H9 (cell line): Measurements from ENCODE around the gene C15orf61. TPM values are rescaled to one million over a fixed set of nuclear protein-coding genes. Genes with fewer than 3 reads are reported as not detected.

Source experiments
- DNase-seq: peaks from one replicate; pipeline ENCODE4 v3.0.0-alpha.2; 2017
- H2AFZ ChIP-seq: one replicate; pipeline ENCODE4 v1.6.1; 2013; ENCODE audit warnings: mild to moderate bottlenecking, low read length, control low read depth, moderate library complexity
- H2AK5ac ChIP-seq: 2 replicates; pipeline ENCODE4 v1.6.1; 2013; ENCODE audit warnings: low read length, control low read depth, mixed read lengths; ENCODE audit not compliant: insufficient read length
- H2BK120ac ChIP-seq: one replicate; pipeline ENCODE4 v1.6.1; 2013; ENCODE audit warnings: low read depth, mild to moderate bottlenecking, low read length, control low read depth, inconsistent platforms; ENCODE audit not compliant: poor library complexity, severe bottlenecking
- H2BK12ac ChIP-seq: 2 replicates; pipeline ENCODE4 v1.6.1; 2013; ENCODE audit warnings: low read length, control low read depth, mixed read lengths, low read depth; ENCODE audit not compliant: insufficient read length
- H2BK15ac ChIP-seq: 2 replicates; pipeline ENCODE4 v1.6.1; 2013; ENCODE audit warnings: low read depth, low read length, control low read depth
- H2BK20ac ChIP-seq: one replicate; pipeline ENCODE4 v1.6.1; 2013; ENCODE audit warnings: low read depth, mild to moderate bottlenecking, low read length, control low read depth, inconsistent platforms; ENCODE audit not compliant: poor library complexity, severe bottlenecking
- H2BK5ac ChIP-seq: 2 replicates; pipeline ENCODE4 v1.6.1; 2013; ENCODE audit warnings: low read length, control low read depth, mixed read lengths; ENCODE audit not compliant: insufficient read length
- H3K14ac ChIP-seq: 2 replicates; pipeline ENCODE4 v1.6.1; 2013; ENCODE audit warnings: low read length, control low read depth; ENCODE audit not compliant: insufficient read depth
- H3K18ac ChIP-seq: 2 replicates; pipeline ENCODE4 v1.6.1; 2013; ENCODE audit warnings: low read depth, mild to moderate bottlenecking, mixed read lengths, low read length, control low read depth; ENCODE audit not compliant: insufficient read length
- H3K23ac ChIP-seq: 2 replicates; pipeline ENCODE4 v1.6.1; 2013; ENCODE audit warnings: low read length, control low read depth, mixed read lengths, low read depth; ENCODE audit not compliant: insufficient read length
- H3K23me2 ChIP-seq: 2 replicates; pipeline ENCODE4 v1.6.1; 2013; ENCODE audit warnings: low read depth, mild to moderate bottlenecking, mixed read lengths, low read length, control low read depth; ENCODE audit not compliant: insufficient read length, poor library complexity, severe bottlenecking
- H3K27ac ChIP-seq: 2 replicates; pipeline ENCODE4 v1.5.1; 2013; ENCODE audit warnings: low read length, control low read depth, mixed read lengths, low read depth; ENCODE audit not compliant: insufficient read length
- H3K27me3 ChIP-seq: 2 replicates; pipeline ENCODE4 v1.6.1; 2013; ENCODE audit warnings: low read length, control low read depth, inconsistent platforms; ENCODE audit not compliant: insufficient read depth
- H3K4ac ChIP-seq: 2 replicates; pipeline ENCODE4 v1.6.1; 2013; ENCODE audit warnings: low read depth, mild to moderate bottlenecking, control low read depth, inconsistent platforms, low read length, moderate library complexity
- H3K4me1 ChIP-seq: 2 replicates; pipeline ENCODE4 v1.6.1; 2013; ENCODE audit warnings: low read length, control low read depth, inconsistent platforms; ENCODE audit not compliant: insufficient read depth
- H3K4me2 ChIP-seq: 2 replicates; pipeline ENCODE4 v1.6.1; 2013; ENCODE audit warnings: low read length, control low read depth, mixed read lengths; ENCODE audit not compliant: insufficient read length, insufficient read depth
- H3K56ac ChIP-seq: 2 replicates; pipeline ENCODE4 v1.6.1; 2013; ENCODE audit warnings: low read depth, mild to moderate bottlenecking, mixed read lengths, low read length, control low read depth; ENCODE audit not compliant: insufficient read length
- H3K79me1 ChIP-seq: 2 replicates; pipeline ENCODE4 v1.6.1; 2013; ENCODE audit warnings: low read depth, mild to moderate bottlenecking, moderate library complexity, low read length, control low read depth, inconsistent platforms; ENCODE audit not compliant: insufficient read depth, poor library complexity, severe bottlenecking
- H3K79me2 ChIP-seq: 2 replicates; pipeline ENCODE4 v1.6.1; 2013; ENCODE audit warnings: low read length, control low read depth, inconsistent platforms; ENCODE audit not compliant: insufficient read depth
- H3K9ac ChIP-seq: 2 replicates; pipeline ENCODE4 v1.6.1; 2013; ENCODE audit warnings: low read length, control low read depth, mixed read lengths; ENCODE audit not compliant: insufficient read length; ENCODE audit errors: extremely low read depth
- H3K9me3 ChIP-seq: one replicate; pipeline ENCODE4 v1.6.1; 2013; ENCODE audit warnings: low read depth, low read length, inconsistent platforms; ENCODE audit not compliant: control insufficient read depth
- H3T11ph ChIP-seq: one replicate; pipeline ENCODE4 v1.6.1; 2013; ENCODE audit warnings: mild to moderate bottlenecking, low read length, control low read depth, inconsistent platforms
- H4K20me1 ChIP-seq: one replicate; pipeline ENCODE4 v1.6.1; 2013; ENCODE audit not compliant: control insufficient read depth, insufficient read length, insufficient read depth
- H4K5ac ChIP-seq: 2 replicates; pipeline ENCODE4 v1.6.1; 2013; ENCODE audit warnings: low read depth, mild to moderate bottlenecking, mixed read lengths, low read length, control low read depth; ENCODE audit not compliant: insufficient read length
- H4K8ac ChIP-seq: replicated peaks from 2 replicates; pipeline ENCODE4 v1.6.1; 2013; ENCODE audit warnings: low read length, control low read depth, mixed read lengths, low read depth; ENCODE audit not compliant: insufficient read length
- H4K91ac ChIP-seq: 2 replicates; pipeline ENCODE4 v1.6.1; 2013; ENCODE audit warnings: low read depth, mild to moderate bottlenecking, moderate library complexity, mixed read lengths, low read length, control low read depth; ENCODE audit not compliant: insufficient read length
- H3K27ac Mint-ChIP-seq, 3 experiments: 2 replicates in 2 of 3; 3 replicates in 1 of 3; pipeline ENCODE4 v1.8.0; 2020 to 2021; ENCODE audit warnings: mixed read lengths in 3 of 3, mild to moderate bottlenecking in 1 of 3, moderate library complexity in 1 of 3
- H3K27me3 Mint-ChIP-seq: 2 replicates; pipeline ENCODE4 v1.8.0; 2021; ENCODE audit warnings: low read depth, mild to moderate bottlenecking, moderate library complexity, mixed read lengths
- H3K36me3 Mint-ChIP-seq, 3 experiments: 2 replicates in 2 of 3; 3 replicates in 1 of 3; pipeline ENCODE4 v1.8.0; 2020 to 2021; ENCODE audit warnings: low read depth in 3 of 3, mixed read lengths in 3 of 3; ENCODE audit not compliant: insufficient read depth in 1 of 3
- H3K4me1 Mint-ChIP-seq, 2 experiments: 2 replicates each; pipeline ENCODE4 v1.8.0; 2020; ENCODE audit warnings: mixed read lengths in 2 of 2
- H3K4me3 Mint-ChIP-seq, 2 experiments: 2 replicates in 1 of 2; 3 replicates in 1 of 2; pipeline ENCODE4 v1.8.0; 2020 to 2021; ENCODE audit warnings: mild to moderate bottlenecking in 2 of 2, mixed read lengths in 2 of 2, moderate library complexity in 1 of 2
- H3K9me3 Mint-ChIP-seq, 2 experiments: 2 replicates in 1 of 2; 3 replicates in 1 of 2; pipeline ENCODE4 v1.8.0; 2020; ENCODE audit warnings: mild to moderate bottlenecking in 2 of 2, mixed read lengths in 2 of 2, moderate library complexity in 1 of 2
- WGBS: extraction: QIAGEN DNeasy Blood & Tissue Kit; methylation state at CpG from one replicate; pipeline ENCODE4 v1.1.7; 2013; ENCODE audit warnings: missing lambda C conversion rate, low lambda C conversion rate, mixed read lengths; ENCODE audit not compliant: insufficient read length; ENCODE audit errors: extremely low coverage; 5-methylcytosine and 5-hydroxymethylcytosine counted together
- total RNA-seq: library from RNA; stranded (reverse); gene quantifications from 2 replicates; pipeline ENCODE4 v1.2.1, GENCODE V29; 2021
- TF ChIP-seq, protein P1 (sequence below): fragments of 200-600 bp; sonication (generic); conservative IDR thresholded peaks from 3 replicates; pipeline ENCODE4 v1.8.0; 2021; ENCODE audit warnings: antibody characterized with exemption, mild to moderate bottlenecking

The C15orf61 gene
- total RNA-seq, 1 experiment from 2014 or later = 2.6 TPM

DNA sequence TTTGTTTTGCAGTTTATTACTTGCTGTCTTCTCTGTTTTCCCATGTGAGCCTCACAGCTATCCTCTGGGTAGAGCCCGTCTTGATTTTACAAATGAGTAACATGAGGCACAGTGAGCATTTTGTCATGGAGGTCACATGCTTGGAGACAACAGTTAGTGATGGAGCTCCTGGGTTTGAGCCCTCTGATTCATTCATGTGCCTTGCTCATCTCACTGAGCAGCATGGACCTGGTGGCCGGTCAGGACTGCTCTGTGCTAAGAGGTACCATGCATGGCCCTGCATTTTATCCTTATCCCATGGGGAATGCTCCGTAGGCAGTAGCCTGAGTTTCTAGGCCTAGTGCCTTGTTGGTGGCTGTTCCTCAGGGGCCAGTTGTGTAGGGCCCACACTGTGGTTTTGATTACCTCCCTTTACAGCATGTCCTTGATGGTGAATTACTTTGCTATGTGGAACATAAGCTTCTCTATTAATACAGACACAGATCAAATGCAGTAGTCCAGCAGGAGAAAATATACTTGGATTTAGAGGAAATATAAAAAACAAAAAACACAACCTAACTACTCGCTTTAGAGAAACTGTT lies 57.2 kb downstream of the C15orf61 start:
- H3K27ac ChIP-seq = no peak overlapping the region
- H3K9me3 Mint-ChIP-seq = no peaks in the 10 kb centered on the region
- no peaks in the 10 kb centered on the region for H3K23me2 ChIP-seq
- no peak overlapping the region for H2AK5ac ChIP-seq
- H3K36me3 Mint-ChIP-seq = no peaks in the 10 kb centered on the region
- H2BK15ac ChIP-seq = no peak overlapping the region
- H3K4ac ChIP-seq = no peak overlapping the region
- no peak overlapping the region for H3K18ac ChIP-seq
- WGBS = no CpG with 5 or more reads among the region's 4 CpGs
- no peak overlapping the region for H3K23ac ChIP-seq
- H2BK120ac ChIP-seq = no peak overlapping the region
- peaks cover 8 to 13% of the 10 kb centered on the region in 2 experiments for H3K4me1 Mint-ChIP-seq
- no peak overlapping the region for H2BK20ac ChIP-seq
- no peak overlapping the region for H2AFZ ChIP-seq
- no peaks in the 10 kb centered on the region for H3K27me3 ChIP-seq
- no peaks in the 10 kb centered on the region for H4K20me1 ChIP-seq
- no peak overlapping the region for H3K9ac ChIP-seq
- H2BK5ac ChIP-seq = no peak overlapping the region
- H2BK12ac ChIP-seq = no peak overlapping the region
- TF ChIP-seq, protein P1, sequence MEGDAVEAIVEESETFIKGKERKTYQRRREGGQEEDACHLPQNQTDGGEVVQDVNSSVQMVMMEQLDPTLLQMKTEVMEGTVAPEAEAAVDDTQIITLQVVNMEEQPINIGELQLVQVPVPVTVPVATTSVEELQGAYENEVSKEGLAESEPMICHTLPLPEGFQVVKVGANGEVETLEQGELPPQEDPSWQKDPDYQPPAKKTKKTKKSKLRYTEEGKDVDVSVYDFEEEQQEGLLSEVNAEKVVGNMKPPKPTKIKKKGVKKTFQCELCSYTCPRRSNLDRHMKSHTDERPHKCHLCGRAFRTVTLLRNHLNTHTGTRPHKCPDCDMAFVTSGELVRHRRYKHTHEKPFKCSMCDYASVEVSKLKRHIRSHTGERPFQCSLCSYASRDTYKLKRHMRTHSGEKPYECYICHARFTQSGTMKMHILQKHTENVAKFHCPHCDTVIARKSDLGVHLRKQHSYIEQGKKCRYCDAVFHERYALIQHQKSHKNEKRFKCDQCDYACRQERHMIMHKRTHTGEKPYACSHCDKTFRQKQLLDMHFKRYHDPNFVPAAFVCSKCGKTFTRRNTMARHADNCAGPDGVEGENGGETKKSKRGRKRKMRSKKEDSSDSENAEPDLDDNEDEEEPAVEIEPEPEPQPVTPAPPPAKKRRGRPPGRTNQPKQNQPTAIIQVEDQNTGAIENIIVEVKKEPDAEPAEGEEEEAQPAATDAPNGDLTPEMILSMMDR = no peak
- H3K27ac Mint-ChIP-seq = no peak overlapping the region
- H3K9me3 ChIP-seq = no peaks in the 10 kb centered on the region
- H3K79me2 ChIP-seq = no peaks in the 10 kb centered on the region
- H4K91ac ChIP-seq = no peak overlapping the region
- no peak for DNase-seq
- no peaks in the 10 kb centered on the region for H3K79me1 ChIP-seq
- no peaks in the 10 kb centered on the region; the same call in 1 of the 2 replicates for H3K4me1 ChIP-seq
- H3K56ac ChIP-seq = no peak overlapping the region
- no peak overlapping the region for H4K8ac ChIP-seq
- H3K4me3 Mint-ChIP-seq = no peak overlapping the region
- no peak overlapping the region for H3K4me2 ChIP-seq
- H4K5ac ChIP-seq = no peak overlapping the region
- H3T11ph ChIP-seq = no peak overlapping the region
- H3K27me3 Mint-ChIP-seq = no peaks in the 10 kb centered on the region
- H3K14ac ChIP-seq = no peak overlapping the region
